B cell (primary cell): ENCODE measurements around the gene NUBPL. TPM values are rescaled to one million over a fixed set of nuclear protein-coding genes. Genes with fewer than 3 reads are reported as not detected.

Source experiments
- ATAC-seq: fragments of 200-7000 bp; cut with Tn5 transposase; one replicate; pipeline ENCODE4 v1.10.0; 2021; ENCODE audit warnings: low read depth, mild to moderate bottlenecking, moderate number of reproducible peaks, moderate library complexity
- CTCF ChIA-PET: fragments of 350-600 bp; sonication (Branson Sonifier 250); formaldehyde crosslinking; loops from one replicate; lab custom pipeline; 2021; ENCODE audit warnings: antibody characterized with exemption, inconsistent platforms; lab: Charles Lee
- POLR2A ChIA-PET: fragments of 350-600 bp; sonication (Branson Sonifier 250); formaldehyde crosslinking; loops from one replicate; lab custom pipeline; 2021; ENCODE audit warnings: antibody characterized with exemption; lab: Charles Lee
- DNase-seq: peaks from one replicate; pipeline ENCODE4 v3.0.0; 2013
- H2AFZ ChIP-seq: 2 replicates; pipeline ENCODE4 v1.6.1; 2012; ENCODE audit warnings: mild to moderate bottlenecking, low read depth, low read length; ENCODE audit not compliant: insufficient read depth, poor library complexity, severe bottlenecking
- H3K27ac ChIP-seq, 2 donors: 1 replicate in 1 of 2; 2 replicates in 1 of 2; pipeline ENCODE4 v1.5.1; 2012 to 2013; ENCODE audit warnings: low read length in 2 of 2, mild to moderate bottlenecking in 2 of 2, moderate library complexity in 1 of 2
- H3K27me3 ChIP-seq, 4 experiments: fragments of 200-600 bp in 1 of 4; sonication (generic) in 1 of 4; replicated peaks in 1 of 4; 1 replicate in 2 of 4; 2 replicates in 2 of 4; pipeline versions ENCODE4 v1.6.1 to v1.7.0; 2013 to 2016; ENCODE audit warnings: low read length in 3 of 4, mild to moderate bottlenecking in 2 of 4, mixed read lengths in 1 of 4, moderate library complexity in 1 of 4; ENCODE audit not compliant: insufficient read depth in 4 of 4, control insufficient read depth in 3 of 4; ENCODE audit errors: control extremely low read depth in 1 of 4
- H3K36me3 ChIP-seq, 2 experiments: replicated peaks in 1 of 2; 1 replicate in 1 of 2; 2 replicates in 1 of 2; pipeline versions ENCODE4 v1.6.1 to v1.7.1; 2013; ENCODE audit warnings: low read length in 1 of 2; ENCODE audit not compliant: insufficient read depth in 2 of 2, control insufficient read depth in 1 of 2; ENCODE audit errors: control extremely low read depth in 1 of 2, extremely low read depth in 1 of 2
- H3K4me1 ChIP-seq, 2 donors: fragments of 200-600 bp in 1 of 2; sonication (generic) in 1 of 2; 1 replicate in 1 of 2; 2 replicates in 1 of 2; pipeline versions ENCODE4 v1.5.1 to v1.6.1; 2013 to 2017; ENCODE audit warnings: low read length in 2 of 2; ENCODE audit not compliant: control insufficient read depth in 2 of 2, insufficient read depth in 2 of 2
- H3K4me2 ChIP-seq: replicated peaks from 2 replicates; pipeline ENCODE3; 2012; ENCODE audit warnings: mild to moderate bottlenecking, low read depth, low read length; ENCODE audit not compliant: poor library complexity, severe bottlenecking
- H3K4me3 ChIP-seq, 5 experiments: fragments of 200-600 bp in 1 of 5; sonication (generic) in 1 of 5; 1 replicate in 3 of 5; 2 replicates in 2 of 5; pipeline versions ENCODE4 v1.5.1 to v1.7.0; 2011 to 2016; ENCODE audit warnings: low read length in 4 of 5, mild to moderate bottlenecking in 4 of 5, low read depth in 2 of 5, control low read depth in 1 of 5, moderate library complexity in 1 of 5; ENCODE audit not compliant: insufficient read depth in 1 of 5; ENCODE audit errors: control extremely low read depth in 1 of 5, extremely low read depth in 1 of 5
- H3K79me2 ChIP-seq: fragments of 200-600 bp; sonication (generic); one replicate; pipeline ENCODE4 v1.6.0; 2016; ENCODE audit warnings: low read length; ENCODE audit not compliant: control insufficient read depth, insufficient read depth
- H3K9ac ChIP-seq: fragments of 200-600 bp; sonication (generic); 2 replicates; pipeline ENCODE4 v1.6.1; 2017; ENCODE audit warnings: mild to moderate bottlenecking, low read length, moderate library complexity
- H3K9me3 ChIP-seq, 3 donors: one replicate each; pipeline versions ENCODE4 v1.6.1 to v1.7.1; 2013; ENCODE audit warnings: low read length in 2 of 3; ENCODE audit not compliant: control insufficient read depth in 2 of 3, insufficient read depth in 1 of 3; ENCODE audit errors: control extremely low read depth in 1 of 3
- H4K20me1 ChIP-seq: 2 replicates; pipeline ENCODE4 v1.6.0; 2012; ENCODE audit warnings: mild to moderate bottlenecking, low read length; ENCODE audit not compliant: insufficient read depth, control insufficient read depth, poor library complexity, severe bottlenecking
- H3K27ac Mint-ChIP-seq: one replicate; pipeline ENCODE4 v1.8.0; 2021; ENCODE audit warnings: mixed read lengths
- H3K27me3 Mint-ChIP-seq: one replicate; pipeline ENCODE4 v1.8.0; 2021; ENCODE audit warnings: mixed read lengths
- H3K4me1 Mint-ChIP-seq: one replicate; pipeline ENCODE4 v1.8.0; 2021; ENCODE audit warnings: mixed read lengths
- H3K4me3 Mint-ChIP-seq: one replicate; pipeline ENCODE4 v1.8.0; 2021; ENCODE audit warnings: mixed read lengths
- H3K9me3 Mint-ChIP-seq: one replicate; pipeline ENCODE4 v1.8.0; 2022; ENCODE audit warnings: mixed read lengths; ENCODE audit not compliant: insufficient read depth
- EZH2 ChIP-seq: IDR thresholded peaks from 2 replicates; pipeline ENCODE4 v1.6.1; 2012; ENCODE audit warnings: borderline replicate concordance, low read depth, mild to moderate bottlenecking, moderate library complexity, low read length; ENCODE audit not compliant: insufficient read depth, poor library complexity, severe bottlenecking
- WGBS: methylation state at CpG from one replicate; pipeline ENCODE4 v1.1.5; 2013; ENCODE audit warnings: missing lambda C conversion rate; ENCODE audit not compliant: insufficient coverage; 5-methylcytosine and 5-hydroxymethylcytosine counted together
- intact Hi-C: fragments of 100-400 bp; cut with micrococcal nuclease; formaldehyde crosslinking; loops from one replicate; pipeline ENCODE4 v1.10.0; 2022
- polyA plus RNA-seq: library from polyadenylated mRNA; depleted of rRNA; stranded (reverse); fragments of >200 nt; gene quantifications from 2 replicates; pipeline ENCODE4 v1.2.3, GENCODE V29; 2012
- total RNA-seq, 2 donors: library from RNA; stranded (reverse); fragments of 120-200 nt in 1 of 2; gene quantifications; 1 replicate in 1 of 2; 2 replicates in 1 of 2; pipeline versions ENCODE4 v1.2.3 to v1.2.4, GENCODE V29; 2013 to 2022
- TF ChIP-seq, protein P1 (sequence below): fragments of 200-600 bp; IDR thresholded peaks from one replicate; pipeline ENCODE4 v1.8.0; 2022; ENCODE audit warnings: antibody characterized with exemption, mild to moderate bottlenecking

NUBPL gene
- total and polyA plus RNA-seq, 2 donors (not counting 1 experiment from before 2014, with no cell fraction given): 1.9 to 14.2 TPM

DNA sequence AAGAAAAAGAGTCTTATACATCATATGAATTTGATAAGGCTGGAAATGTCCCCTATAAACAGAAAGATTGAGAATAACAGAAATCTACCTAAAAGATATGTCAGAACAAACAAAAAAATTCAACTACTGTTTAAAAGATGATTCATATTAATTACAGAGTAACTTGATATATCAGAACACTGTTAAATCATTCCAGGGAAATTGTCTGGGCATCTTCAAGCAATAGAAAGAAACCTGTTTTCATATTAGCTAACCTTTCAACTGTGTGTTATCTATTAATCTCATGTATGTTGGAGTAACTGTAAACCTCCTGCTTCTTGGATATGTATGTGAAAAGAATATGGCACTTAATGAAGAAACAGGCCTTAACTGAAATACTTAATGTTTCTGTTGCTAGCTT is 96.7 kb downstream of the NUBPL start:
- ChIA-PET CTCF (no interaction called here), POLR2A (no interaction called here)
- Mint-ChIP-seq H3K4me3 (no peak overlapping the region), H3K4me1 (peaks cover 12% of the 10 kb centered on the region), H3K9me3 (peaks cover 5% of the 10 kb centered on the region), H3K27me3 (no peaks in the 10 kb centered on the region), H3K27ac (no peak overlapping the region)
- Histone ChIP-seq H3K4me3 (no peak overlapping the region), H3K79me2 (no peaks in the 10 kb centered on the region), H3K27me3 (no peaks in the 10 kb centered on the region), H3K4me2 (no peak overlapping the region), H2AFZ (no peak overlapping the region), H3K9ac (no peak overlapping the region), H4K20me1 (no peaks in the 10 kb centered on the region), H3K27ac (no peak overlapping the region), H3K36me3 (no peaks in the 10 kb centered on the region), H3K9me3 (peaks cover 1 to 9% (median 2%) of the 10 kb centered on the region in 3 donors), H3K4me1 (no peaks in the 10 kb centered on the region)
- TF ChIP-seq, protein P1, sequence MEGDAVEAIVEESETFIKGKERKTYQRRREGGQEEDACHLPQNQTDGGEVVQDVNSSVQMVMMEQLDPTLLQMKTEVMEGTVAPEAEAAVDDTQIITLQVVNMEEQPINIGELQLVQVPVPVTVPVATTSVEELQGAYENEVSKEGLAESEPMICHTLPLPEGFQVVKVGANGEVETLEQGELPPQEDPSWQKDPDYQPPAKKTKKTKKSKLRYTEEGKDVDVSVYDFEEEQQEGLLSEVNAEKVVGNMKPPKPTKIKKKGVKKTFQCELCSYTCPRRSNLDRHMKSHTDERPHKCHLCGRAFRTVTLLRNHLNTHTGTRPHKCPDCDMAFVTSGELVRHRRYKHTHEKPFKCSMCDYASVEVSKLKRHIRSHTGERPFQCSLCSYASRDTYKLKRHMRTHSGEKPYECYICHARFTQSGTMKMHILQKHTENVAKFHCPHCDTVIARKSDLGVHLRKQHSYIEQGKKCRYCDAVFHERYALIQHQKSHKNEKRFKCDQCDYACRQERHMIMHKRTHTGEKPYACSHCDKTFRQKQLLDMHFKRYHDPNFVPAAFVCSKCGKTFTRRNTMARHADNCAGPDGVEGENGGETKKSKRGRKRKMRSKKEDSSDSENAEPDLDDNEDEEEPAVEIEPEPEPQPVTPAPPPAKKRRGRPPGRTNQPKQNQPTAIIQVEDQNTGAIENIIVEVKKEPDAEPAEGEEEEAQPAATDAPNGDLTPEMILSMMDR: no peak
- TF ChIP-seq EZH2: no peak
- intact Hi-C loops: no loop called here
- DNase-seq (no peak), ATAC-seq (no peak)

DNA sequence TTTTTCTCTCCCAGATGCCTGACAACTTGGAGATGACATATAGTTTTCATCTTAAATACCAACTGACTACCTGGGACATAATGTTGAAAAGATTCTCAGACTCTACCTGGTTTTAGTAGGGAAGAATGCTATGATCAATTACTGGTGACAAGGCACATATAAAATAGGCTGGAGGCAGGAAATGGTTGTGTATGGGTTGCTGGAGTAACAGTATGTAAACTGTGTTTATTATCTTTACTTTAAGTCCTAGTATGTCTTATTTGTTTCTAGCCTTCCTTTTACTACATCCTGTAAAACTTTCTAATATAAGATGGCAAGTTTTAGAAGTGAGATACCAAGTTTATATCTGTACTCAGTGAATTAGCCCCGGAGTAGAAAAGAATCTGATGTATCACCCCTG is 98.1 kb downstream of the NUBPL start:
- H3K27me3 ChIP-seq: no peaks in the 10 kb centered on the region
- no peak overlapping the region for H3K4me3 Mint-ChIP-seq
- ATAC-seq (no peak), DNase-seq (no peak)
- H3K9me3 Mint-ChIP-seq: peaks cover 2% of the 10 kb centered on the region
- TF ChIP-seq EZH2: no peak
- TF ChIP-seq, protein P1: no peak
- no peak overlapping the region for H3K27ac ChIP-seq
- no peak overlapping the region for H3K4me3 ChIP-seq
- intact Hi-C loops: no loop called here
- no peaks in the 10 kb centered on the region for H3K27me3 Mint-ChIP-seq
- H3K4me1 ChIP-seq: no peaks in the 10 kb centered on the region
- H3K36me3 ChIP-seq: no peaks in the 10 kb centered on the region
- H3K4me2 ChIP-seq: no peak overlapping the region
- no peak overlapping the region for H3K27ac Mint-ChIP-seq
- peaks cover 0 to 3% (median 0%) of the 10 kb centered on the region in 3 donors for H3K9me3 ChIP-seq
- H3K9ac ChIP-seq: no peak overlapping the region
- peaks cover 12% of the 10 kb centered on the region for H3K4me1 Mint-ChIP-seq
- CTCF ChIA-PET: no interaction called here
- H4K20me1 ChIP-seq: no peaks in the 10 kb centered on the region
- WGBS: no CpG with 5 or more reads among the region's 1 CpG
- POLR2A ChIA-PET: no interaction called here
- no peak overlapping the region for H2AFZ ChIP-seq
- H3K79me2 ChIP-seq: no peaks in the 10 kb centered on the region
